HepG2 (cell line): Measurements from ENCODE around the gene FALEC. TPM values are rescaled to one million over a fixed set of nuclear protein-coding genes. Genes with fewer than 3 reads are reported as not detected.

Experiments
- ATAC-seq: fragments of 200-7000 bp; cut with Tn5 transposase; 3 replicates; pipeline ENCODE4 v1.9.1; 2020; ENCODE audit warnings: mild to moderate bottlenecking, moderate library complexity
- BruUV-seq: library from RNA; stranded (reverse); fragments of 400-500 nt; replicated peaks from 2 replicates; lab custom pipeline; 2021; lab: Mats Ljungman, UMichigan
- CTCF ChIA-PET: fragments of 300-600 bp; formaldehyde crosslinking; extraction: SDS; loops from one replicate; lab custom pipeline; 2021; ENCODE audit warnings: low total read pairs, inconsistent platforms, low intra/inter-chr PET ratio; lab: Yijun Ruan, JAX
- POLR2A ChIA-PET: fragments of 350-600 bp; sonication (Branson Sonifier 250); formaldehyde crosslinking; loops from one replicate; lab custom pipeline; 2020; ENCODE audit warnings: antibody characterized with exemption, inconsistent platforms; lab: Yijun Ruan, JAX
- DNase-seq: peaks from one replicate; pipeline ENCODE4 v3.0.0-alpha.2; 2015; ENCODE audit warnings: low spot score
- FAIRE-seq: peaks from 3 replicates; lab custom pipeline; 2011; peaks lifted over from hg19 to GRCh38; lab: Jason Lieb, UNC
- H2AFZ ChIP-seq: one replicate; pipeline ENCODE4 v1.6.1; 2011; ENCODE audit warnings: low read length, inconsistent platforms
- H3K27ac ChIP-seq: fragments of 300-600 bp; 3 replicates; pipeline ENCODE4 v1.8.0; 2011; ENCODE audit warnings: mixed run types, mild to moderate bottlenecking, mixed read lengths, low read length, inconsistent platforms; ENCODE audit not compliant: insufficient read depth; ENCODE audit errors: extremely low read length
- H3K27me3 ChIP-seq, 2 experiments: fragments of 200-600 bp in 1 of 2; 2 replicates in 1 of 2; 3 replicates in 1 of 2; pipeline versions ENCODE4 v1.6.0 to v1.8.0; 2011; ENCODE audit warnings: low read length in 2 of 2, mild to moderate bottlenecking in 2 of 2, moderate library complexity in 2 of 2, inconsistent platforms in 1 of 2; ENCODE audit not compliant: insufficient read depth in 2 of 2, control insufficient read depth in 1 of 2
- H3K36me3 ChIP-seq, 2 experiments: fragments of 200-600 bp in 1 of 2; replicated peaks in 1 of 2; 2 replicates in 1 of 2; 3 replicates in 1 of 2; pipeline versions ENCODE4 v1.5.1 to v1.8.0; 2011; ENCODE audit warnings: low read length in 2 of 2, inconsistent platforms in 1 of 2; ENCODE audit not compliant: insufficient read depth in 2 of 2, control insufficient read depth in 1 of 2
- H3K4me1 ChIP-seq: 2 replicates; pipeline ENCODE4 v1.5.1; 2012; ENCODE audit warnings: low read length, inconsistent platforms; ENCODE audit not compliant: insufficient read depth
- H3K4me2 ChIP-seq: 2 replicates; pipeline ENCODE4 v1.6.0; 2011; ENCODE audit warnings: low read depth, low read length, inconsistent platforms
- H3K4me3 ChIP-seq, 3 experiments: fragments of 200-600 bp in 1 of 3; sonication (generic), shearing (Covaris generic) in 1 of 3; replicated peaks in 1 of 3; 2 replicates each; pipeline ENCODE4 v1.5.1; 2011 to 2016; ENCODE audit warnings: low read length in 3 of 3, inconsistent platforms in 2 of 3, low read depth in 2 of 3, mild to moderate bottlenecking in 2 of 3, control low read depth in 1 of 3, mixed read lengths in 1 of 3; ENCODE audit not compliant: insufficient read depth in 1 of 3
- H3K79me2 ChIP-seq: one replicate; pipeline ENCODE4 v1.6.1; 2011; ENCODE audit warnings: low read length, inconsistent platforms; ENCODE audit not compliant: insufficient read depth
- H3K9ac ChIP-seq: 2 replicates; pipeline ENCODE4 v1.6.0; 2011; ENCODE audit warnings: mild to moderate bottlenecking, low read depth, low read length, inconsistent platforms; ENCODE audit not compliant: insufficient read depth
- H3K9me3 ChIP-seq: 2 replicates; pipeline ENCODE4 v1.5.1; 2012; ENCODE audit warnings: mild to moderate bottlenecking, low read length
- H4K20me1 ChIP-seq: 2 replicates; pipeline ENCODE4 v1.6.0; 2011; ENCODE audit warnings: inconsistent platforms, mild to moderate bottlenecking, low read length, moderate library complexity; ENCODE audit not compliant: insufficient read depth
- ARNTL ChIP-seq: sonication (generic); formaldehyde crosslinking; IDR thresholded peaks from 2 replicates; pipeline ENCODE4 v1.4.0; 2020; ENCODE audit warnings: mild to moderate bottlenecking, missing genetic modification reagents
- EZH2 ChIP-seq: conservative IDR thresholded peaks from 2 replicates; pipeline ENCODE4 v1.6.1; 2012; ENCODE audit warnings: mild to moderate bottlenecking, low read depth, low read length, moderate library complexity
- KMT2A ChIP-seq: sonication (generic); formaldehyde crosslinking; IDR thresholded peaks from 2 replicates; pipeline ENCODE4 v1.4.0; 2020; ENCODE audit warnings: missing genetic modification reagents
- MAFK ChIP-seq, 2 experiments: IDR thresholded peaks in 1 of 2; conservative IDR thresholded peaks in 1 of 2; 2 replicates each; pipeline ENCODE4 v1.6.1; 2011; ENCODE audit warnings: improper control_type of control experiment in 2 of 2, low read length in 2 of 2
- MEIS1 ChIP-seq: sonication (generic); formaldehyde crosslinking; IDR thresholded peaks from 2 replicates; pipeline ENCODE4 v1.9.0; 2021; ENCODE audit warnings: mild to moderate bottlenecking, missing genetic modification reagents, moderate library complexity, borderline replicate concordance
- ONECUT2 ChIP-seq: sonication (generic); formaldehyde crosslinking; IDR thresholded peaks from 2 replicates; pipeline ENCODE4 v1.4.0; 2020; ENCODE audit warnings: missing genetic modification reagents
- SOX13 ChIP-seq, 3 experiments: fragments of 450-650 bp in 1 of 3; sonication (generic) in 1 of 3; formaldehyde crosslinking in 1 of 3; IDR thresholded peaks in 2 of 3; conservative IDR thresholded peaks in 1 of 3; 2 replicates each; pipeline versions ENCODE4 v1.5.0 to v1.6.1; 2016 to 2020; ENCODE audit warnings: antibody characterized with exemption in 1 of 3, mild to moderate bottlenecking in 1 of 3, missing compliant biosample characterization in 1 of 3, missing genetic modification reagents in 1 of 3, moderate library complexity in 1 of 3
- TGIF2 ChIP-seq: IDR thresholded peaks from 2 replicates; pipeline ENCODE4 v1.6.1; 2016; ENCODE audit warnings: control low read depth, missing compliant biosample characterization
- THAP8 ChIP-seq: sonication (generic); formaldehyde crosslinking; IDR thresholded peaks from 2 replicates; pipeline ENCODE4 v1.5.1; 2020; ENCODE audit warnings: missing genetic modification reagents, mild to moderate bottlenecking, borderline replicate concordance
- ZNF143 ChIP-seq: sonication (generic); formaldehyde crosslinking; IDR thresholded peaks from 2 replicates; pipeline ENCODE4 v1.4.0; 2020; ENCODE audit warnings: missing genetic modification reagents
- ZNF335 ChIP-seq: sonication (generic); formaldehyde crosslinking; IDR thresholded peaks from 2 replicates; pipeline ENCODE4 v1.4.0; 2020; ENCODE audit warnings: missing genetic modification reagents
- ZNF468 ChIP-seq: sonication (generic); formaldehyde crosslinking; IDR thresholded peaks from 2 replicates; pipeline ENCODE4 v1.8.0; 2022; ENCODE audit warnings: mild to moderate bottlenecking, moderate library complexity, missing genetic modification reagents
- ZNF546 ChIP-seq: sonication (generic); formaldehyde crosslinking; conservative IDR thresholded peaks from 2 replicates; pipeline ENCODE4 v1.8.1; 2023; ENCODE audit warnings: mild to moderate bottlenecking, missing genetic modification reagents
- ZNF556 ChIP-seq: sonication (generic); formaldehyde crosslinking; IDR thresholded peaks from 2 replicates; pipeline ENCODE4 v1.4.0; 2020; ENCODE audit warnings: mild to moderate bottlenecking, missing genetic modification reagents, borderline replicate concordance
- ZNF564 ChIP-seq: sonication (generic); formaldehyde crosslinking; IDR thresholded peaks from 2 replicates; pipeline ENCODE4 v1.8.1; 2023; ENCODE audit warnings: mild to moderate bottlenecking, missing genetic modification reagents
- ZSCAN12 ChIP-seq: sonication (generic); formaldehyde crosslinking; IDR thresholded peaks from 2 replicates; pipeline ENCODE4 v1.9.0; 2021; ENCODE audit warnings: mild to moderate bottlenecking, missing genetic modification reagents
- WGBS: methylation state at CpG from one replicate; pipeline ENCODE4 v1.1.6; 2017; ENCODE audit warnings: low lambda C conversion rate; 5-methylcytosine and 5-hydroxymethylcytosine counted together
- in situ Hi-C: cut with HindIII; loops from 2 replicates; pipeline ENCODE4 v1.10.0; 2017; ENCODE audit warnings: low pct_unique_long_range_greater_than_20kb; ENCODE audit not compliant: extremely low pct_ligation_motif_present
- intact Hi-C: fragments of 100-400 bp; cut with micrococcal nuclease; formaldehyde crosslinking; loops from one replicate; pipeline ENCODE4 v1.10.0; 2022; ENCODE audit not compliant: unreplicated experiment
- polyA plus RNA-seq, 8 experiments: library from polyadenylated mRNA; depleted of rRNA in 3 of 8; stranded (reverse) in 7 of 8; unstranded in 1 of 8; fragments of >200 nt; fragmentation: Illumina TruSeq in 4 of 8; extraction: Trizol in 4 of 8; gene quantifications; 2 replicates each; pipeline versions ENCODE4 v1.2.1 to v1.2.3, GENCODE V29; 2011 to 2016; ENCODE audit warnings: low read depth in 4 of 8, missing spikeins in 1 of 8, mixed read lengths in 1 of 8; ENCODE audit not compliant: insufficient read depth in 1 of 8
- total RNA-seq, 5 experiments: library from RNA; depleted of rRNA; stranded (reverse); fragments of >200 nt; fragmentation: Illumina TruSeq; extraction: Trizol; gene quantifications; 2 replicates each; pipeline ENCODE4 v1.2.3, GENCODE V29; 2016; ENCODE audit warnings: low read depth in 1 of 5

Gene FALEC
- total and polyA plus RNA-seq, 2 of the 13 experiments (the other 11 are each of a cell fraction or from before 2014, with no cell fraction given), result 0.33 to 0.71 TPM

GRCh38 chr1:150521196-150521968, 5.8 kb downstream of the FALEC start:
- Histone ChIP-seq H2AFZ (no peak overlapping the region), H3K4me2 (no peak overlapping the region), H3K4me3 (no peak overlapping the region), H3K9me3 (no peaks in the 10 kb centered on the region), H3K9ac (no peak overlapping the region), H3K27ac (no peak overlapping the region), H3K4me1 (peaks cover 14% of the 10 kb centered on the region)
- POLR2A ChIA-PET, result interaction anchor here (1.2 kb wide), 1 partner anchor 11 kb away, joined by 3 read pairs; no protein-coding TSS in a partner anchor
- BruUV-seq, result no TSS peak
- 32% methylated on average over 1 of the region's 1 CpG for WGBS
- CTCF ChIA-PET, result no interaction called here
- no peak for TF ChIP-seq MAFK (conservative IDR thresholded peaks at IDR 0.05 in 1 of 2, IDR thresholded peaks at IDR 0.05 in 1 of 2; ENCODE audit: low read length in 2 of 2)
- TF ChIP-seq KMT2A (CRISPR knock-in tag), result no peak
- no peak for TF ChIP-seq ZNF564 (CRISPR knock-in tag)
- TF ChIP-seq THAP8 (CRISPR knock-in tag), result no peak
- TF ChIP-seq TGIF2 (CRISPR knock-in tag), result no peak
- no peak for TF ChIP-seq ZNF546
- TF ChIP-seq ZNF556 (CRISPR knock-in tag), result no peak
- no peak for TF ChIP-seq ONECUT2 (CRISPR knock-in tag)
- TF ChIP-seq ARNTL, result no peak
- no peak for TF ChIP-seq EZH2
- no peak for TF ChIP-seq ZSCAN12 (CRISPR knock-in tag)
- TF ChIP-seq ZNF335 (CRISPR knock-in tag), result no peak
- TF ChIP-seq ZNF143 (CRISPR knock-in tag), result no peak
- no peak for TF ChIP-seq SOX13 (IDR thresholded peaks at IDR 0.05)
- TF ChIP-seq SOX13 (CRISPR knock-in tag; conservative IDR thresholded peaks at IDR 0.05 in 1 of 2, IDR thresholded peaks at IDR 0.05 in 1 of 2), result no peak
- no peak for TF ChIP-seq MEIS1 (CRISPR knock-in tag)
- TF ChIP-seq ZNF468, result no peak
- TF ChIP-seq, all 625 proteins: peak for 0
- no peaks in the 10 kb centered on the region for H4K20me1 ChIP-seq
- FAIRE-seq, result no peak
- no peaks in the 10 kb centered on the region for H3K27me3 ChIP-seq
- H3K36me3 ChIP-seq, result no peaks in the 10 kb centered on the region
- no peak for ATAC-seq
- no peaks in the 10 kb centered on the region for H3K79me2 ChIP-seq
- in situ Hi-C loops, result no loop called here
- intact Hi-C loops, result no loop called here
- DNase-seq, result no peak
